ENCODE measurements around the gene LRCH4.
"Not testable (repeated sequence)": the region's sequence is repeated elsewhere in the genome, so short reads cannot be mapped to it uniquely, and the experiment has no call there.

Gene LRCH4

GRCh38 chr7:100543586-100543985 lies 42.3 kb downstream of the LRCH4 start:
- DNase-seq, result no peak

GRCh38 chr7:100541309-100541708 lies 44.6 kb downstream of the LRCH4 start:
- DNase-seq, result not testable (repeated sequence)

- no peak for DNase-seq
Observed at GRCh38 chr7:100540073-100540723, 45.7 kb downstream of the LRCH4 start.

GRCh38 chr7:100539436-100540006 lies 46.4 kb downstream of the LRCH4 start:
- peak in 1 of 2 experiments; percentile 49 for DNase-seq

GRCh38 chr7:100538654-100539435 lies 47.1 kb downstream of the LRCH4 start, which contains the start of gene AGFG2:
TSS of gene AGFG2 (plus strand) at chr7:100539203. CDS start at chr7:100539347, 144 bp downstream.
- DNase-seq, result peak; percentile 99 to 100

GRCh38 chr7:100538348-100538653 lies 47.6 kb downstream of the LRCH4 start:
- DNase-seq, result no peak

GRCh38 chr7:100536695-100537094 lies 49.2 kb downstream of the LRCH4 start:
- not testable (repeated sequence) for DNase-seq

GRCh38 chr7:100535982-100536381 lies 49.9 kb downstream of the LRCH4 start:
- DNase-seq, result not testable (repeated sequence)

- no peak for DNase-seq
Observed at GRCh38 chr7:100532165-100533022, 53.5 kb downstream of the LRCH4 start.

GRCh38 chr7:100528108-100528866 lies 57.6 kb downstream of the LRCH4 start:
- DNase-seq, result not testable (repeated sequence)

Data from NCI-H526 (cell line).